GM19043 (cell line): ENCODE measurements around the gene SKA3.
"Not testable (repeated sequence)": the region's sequence is repeated elsewhere in the genome, so short reads cannot be mapped to it uniquely, and the experiment has no call there.

Experiments
- ATAC-seq: cut with Tn5 transposase; IDR thresholded peaks from one replicate; pipeline ENCODE4 v1.9.1; 2021; ENCODE audit warnings: low read depth; ENCODE audit not compliant: unreplicated experiment

Gene SKA3

GRCh38 chr13:21173767-21174166, 2.6 kb downstream of the SKA3 start:
- not testable (repeated sequence) for ATAC-seq

- ATAC-seq: no peak
Measured at GRCh38 chr13:21171420-21171819, 4.9 kb downstream of the SKA3 start.

- ATAC-seq: not testable (repeated sequence)
Measured at GRCh38 chr13:21165606-21166005, 10.7 kb downstream of the SKA3 start.

DNA sequence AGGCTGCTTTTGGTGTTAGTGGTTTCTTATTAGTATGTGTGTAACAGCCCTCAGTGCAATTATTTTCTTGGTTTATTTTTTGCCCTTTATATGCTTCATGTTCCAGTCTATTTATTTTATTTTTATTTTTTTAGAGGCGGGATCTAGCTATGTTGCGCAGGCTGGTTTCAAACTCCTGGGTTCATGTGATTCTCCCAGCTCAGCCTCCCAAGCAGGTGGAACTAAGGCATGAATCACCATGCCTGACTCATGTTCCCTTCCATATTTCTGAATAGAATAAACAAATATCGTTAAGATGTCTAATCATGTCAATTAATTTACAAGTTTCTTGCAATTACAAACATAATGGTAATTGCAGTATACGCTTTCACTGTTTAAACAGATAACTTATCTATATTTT, 11.7 kb downstream of the SKA3 start:
- ATAC-seq: no peak

GRCh38 chr13:21152251-21152899, 24.0 kb downstream of the SKA3 start:
- no peak for ATAC-seq

DNA sequence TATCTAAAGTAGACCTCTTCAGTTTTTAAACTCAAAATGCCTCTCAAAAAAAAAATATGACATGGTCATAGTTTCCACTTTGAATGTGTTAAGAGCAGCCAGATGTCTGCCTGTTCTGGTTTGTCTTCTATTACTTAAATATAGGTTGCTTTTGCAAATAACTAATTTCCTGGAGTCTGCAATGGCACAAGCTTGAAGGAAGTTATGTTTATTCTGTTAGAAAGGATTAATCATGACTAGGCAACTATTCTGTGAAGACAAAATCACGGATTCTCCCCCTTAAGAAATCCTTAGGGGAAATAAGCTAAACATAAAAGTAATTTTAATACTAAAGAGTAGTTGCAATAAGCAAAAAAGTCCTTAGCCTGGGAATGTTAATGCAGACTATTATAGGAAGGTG, 26.3 kb downstream of the SKA3 start:
- ATAC-seq: no peak

DNA sequence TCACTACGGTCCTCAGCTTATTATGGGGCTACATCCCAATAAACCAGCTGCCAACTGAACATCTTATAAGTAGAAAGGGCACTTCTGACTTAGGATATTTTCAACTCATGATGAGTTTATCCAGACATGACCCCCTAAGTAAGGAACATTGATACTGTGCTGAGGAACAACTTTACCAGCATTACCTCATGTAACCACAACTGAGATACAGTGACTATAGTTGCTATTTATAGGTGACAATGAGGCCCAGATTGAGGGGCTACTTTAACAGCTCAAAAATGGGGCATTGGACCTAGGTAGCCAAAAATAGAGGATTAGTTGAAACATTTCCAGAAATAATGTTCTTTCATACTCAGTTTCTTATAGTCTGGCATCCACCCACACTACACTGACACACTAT, 26.8 kb downstream of the SKA3 start:
- ATAC-seq: no peak

GRCh38 chr13:21148557-21149258, 27.6 kb downstream of the SKA3 start:
- ATAC-seq: no peak

DNA sequence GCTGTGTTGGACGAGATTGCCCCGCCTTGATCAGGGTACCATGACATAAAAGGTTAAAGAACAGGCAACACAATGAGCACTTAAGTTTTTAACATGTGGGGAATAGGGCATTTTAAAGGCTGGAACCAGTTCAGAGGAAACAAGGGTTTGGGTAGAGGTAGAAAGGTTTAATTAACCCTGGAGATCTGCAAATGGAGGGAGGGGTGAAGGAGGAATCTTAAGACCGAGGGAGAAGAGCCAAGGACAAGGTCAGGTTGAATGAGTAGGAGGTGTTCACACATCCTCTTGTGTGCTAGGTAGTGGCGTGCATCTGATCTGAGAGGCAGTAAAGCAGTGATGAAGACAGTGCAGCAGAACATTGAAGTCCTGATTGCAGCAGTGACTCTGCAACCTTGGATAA, 28.5 kb downstream of the SKA3 start:
- no peak for ATAC-seq

- ATAC-seq: no peak
Measured at GRCh38 chr13:21142766-21143165, 33.6 kb downstream of the SKA3 start.

- ATAC-seq: no peak
Measured at GRCh38 chr13:21139374-21139773, 37.0 kb downstream of the SKA3 start.

DNA sequence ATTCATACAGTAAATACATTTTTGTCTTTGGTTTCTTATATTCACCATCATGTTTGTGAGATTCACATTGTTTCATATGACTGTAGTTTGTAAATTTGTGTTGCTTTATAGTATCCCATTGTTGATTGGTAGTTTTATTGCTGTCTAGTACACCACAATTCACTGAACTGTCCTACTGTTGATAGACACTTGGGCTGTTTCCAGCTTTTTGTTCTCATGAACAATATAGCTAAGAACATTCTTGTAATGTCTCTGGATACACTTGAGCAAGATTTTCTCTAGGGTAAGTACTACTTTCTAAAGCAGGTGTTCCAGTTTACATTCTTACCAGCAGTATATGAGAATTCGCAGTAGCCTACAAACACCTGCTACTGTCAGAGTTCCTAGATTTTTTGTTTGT, 37.8 kb downstream of the SKA3 start:
- ATAC-seq: no peak

DNA sequence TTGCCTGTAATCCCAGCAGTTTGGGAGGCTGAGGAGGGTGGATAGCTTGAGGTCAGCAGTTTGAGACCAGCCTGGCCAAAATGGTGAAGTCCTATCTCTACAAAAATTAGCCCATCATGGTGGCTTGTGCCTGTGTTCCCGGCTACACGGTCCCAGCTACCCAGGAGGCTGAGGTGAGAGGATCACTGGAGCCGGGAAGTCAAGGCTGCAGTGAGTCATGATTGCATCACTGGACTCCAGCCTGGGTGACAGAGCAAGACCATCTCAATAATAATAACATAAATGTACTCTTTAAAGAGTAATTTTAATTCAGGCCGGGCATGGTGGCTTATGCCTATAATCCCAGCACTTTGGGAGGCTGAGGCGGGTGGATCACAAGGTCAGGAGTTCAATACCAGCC, 38.7 kb downstream of the SKA3 start:
- no peak for ATAC-seq

DNA sequence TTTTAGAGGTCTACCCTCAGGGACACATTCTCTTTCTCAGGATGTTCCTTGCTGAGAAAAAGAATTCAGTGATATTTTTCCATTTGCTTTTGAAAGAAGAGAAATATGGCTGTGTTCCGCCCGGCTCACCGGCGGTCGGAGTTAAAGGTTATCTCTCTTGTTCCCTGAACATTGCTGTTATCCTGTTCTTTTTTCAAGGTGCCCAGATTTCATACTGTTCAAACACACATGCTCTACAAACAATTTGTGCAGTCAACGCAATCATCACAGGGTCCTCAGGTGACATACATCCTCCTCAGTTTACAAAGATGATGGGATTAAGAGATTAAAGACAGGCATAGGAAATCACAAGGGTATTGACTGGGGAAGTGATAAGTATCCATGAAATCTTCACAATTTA, 40.5 kb downstream of the SKA3 start:
- not testable (repeated sequence) for ATAC-seq

- no peak for ATAC-seq
Measured at GRCh38 chr13:21134475-21134874, 41.9 kb downstream of the SKA3 start.

DNA sequence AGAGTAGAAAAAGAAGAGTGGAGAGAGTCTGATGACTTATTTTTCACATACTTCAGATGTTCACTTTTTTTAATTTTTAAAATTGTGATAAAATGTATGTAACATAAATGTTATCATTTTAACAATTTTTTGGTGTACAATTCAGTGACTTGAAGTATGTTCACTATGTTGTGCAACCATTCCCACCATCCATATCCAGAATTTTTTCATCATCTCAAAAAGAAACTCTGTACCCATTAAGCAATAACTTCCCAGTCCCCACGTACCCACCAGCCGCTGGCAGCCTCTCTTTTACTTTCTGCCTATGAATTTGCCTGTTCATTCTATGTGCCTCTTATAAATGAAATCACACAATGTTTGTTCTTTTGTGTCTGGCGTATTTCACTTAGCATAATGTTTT, 43.3 kb downstream of the SKA3 start:
- no peak for ATAC-seq

- no peak for ATAC-seq
Measured at GRCh38 chr13:21130116-21130515, 46.2 kb downstream of the SKA3 start.

- no peak for ATAC-seq
Measured at GRCh38 chr13:21124852-21125251, 51.5 kb downstream of the SKA3 start.

- ATAC-seq: no peak
Measured at GRCh38 chr13:21123956-21124355, 52.4 kb downstream of the SKA3 start.

DNA sequence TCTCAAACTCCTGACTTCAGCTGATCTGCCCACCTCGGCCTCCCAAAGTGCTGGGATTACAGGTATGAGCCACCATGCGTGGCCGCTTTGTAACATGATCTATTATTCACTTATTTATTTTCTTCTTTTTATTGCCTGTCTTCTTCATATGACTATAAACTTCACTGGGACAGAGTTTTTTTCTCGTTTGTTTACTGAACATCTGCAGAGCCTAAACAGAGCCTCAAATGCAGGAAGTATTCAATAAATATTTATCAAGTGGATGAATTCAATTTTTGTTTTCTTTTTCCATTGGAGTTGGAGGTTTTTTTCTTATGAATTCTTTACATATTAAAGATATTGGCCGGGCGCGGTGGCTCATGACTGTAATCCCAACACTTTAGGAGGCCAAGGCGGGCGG, 54.7 kb downstream of the SKA3 start:
- ATAC-seq: no peak

GRCh38 chr13:21120191-21120590, 56.2 kb downstream of the SKA3 start:
- ATAC-seq: no peak

DNA sequence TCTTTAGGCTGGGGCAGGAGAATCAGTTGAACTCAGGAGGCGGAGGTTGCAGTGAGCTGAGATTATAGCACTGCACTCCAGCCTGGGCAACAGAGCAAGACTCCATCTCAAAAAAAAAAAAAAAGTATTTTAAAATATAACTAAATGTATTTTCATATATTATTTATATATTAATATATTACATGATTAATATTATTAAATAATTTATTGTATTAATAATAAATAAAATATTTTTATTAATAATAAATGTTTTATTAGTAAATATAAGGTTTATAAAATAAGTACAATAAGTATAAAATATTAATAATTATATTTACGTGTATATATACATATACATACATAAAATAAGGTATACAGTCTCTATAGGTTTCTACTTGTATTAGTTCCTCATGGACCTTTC, 56.8 kb downstream of the SKA3 start:
- no peak for ATAC-seq
